Fibroblast of pulmonary artery (primary cell): ENCODE measurements around the gene CCSAP.
A peak's percentile ranks its signal among the peaks of the same experiment; 100 is the strongest.

ENCODE experiments used
- DNase-seq: peaks from one replicate; pipeline ENCODE4 v3.0.0-alpha.2; 2010; ENCODE audit warnings: low read depth
- H3K4me3 ChIP-seq: replicated peaks from 2 replicates; pipeline ENCODE4 v1.5.1; 2011; ENCODE audit warnings: low read depth, mild to moderate bottlenecking, control low read depth, low read length, moderate library complexity
- CTCF ChIP-seq: IDR thresholded peaks from 2 replicates; pipeline ENCODE4 v1.5.1; 2011; ENCODE audit warnings: mild to moderate bottlenecking, control low read depth, low read length, inconsistent platforms; ENCODE audit errors: missing control alignments

CCSAP gene

DNA sequence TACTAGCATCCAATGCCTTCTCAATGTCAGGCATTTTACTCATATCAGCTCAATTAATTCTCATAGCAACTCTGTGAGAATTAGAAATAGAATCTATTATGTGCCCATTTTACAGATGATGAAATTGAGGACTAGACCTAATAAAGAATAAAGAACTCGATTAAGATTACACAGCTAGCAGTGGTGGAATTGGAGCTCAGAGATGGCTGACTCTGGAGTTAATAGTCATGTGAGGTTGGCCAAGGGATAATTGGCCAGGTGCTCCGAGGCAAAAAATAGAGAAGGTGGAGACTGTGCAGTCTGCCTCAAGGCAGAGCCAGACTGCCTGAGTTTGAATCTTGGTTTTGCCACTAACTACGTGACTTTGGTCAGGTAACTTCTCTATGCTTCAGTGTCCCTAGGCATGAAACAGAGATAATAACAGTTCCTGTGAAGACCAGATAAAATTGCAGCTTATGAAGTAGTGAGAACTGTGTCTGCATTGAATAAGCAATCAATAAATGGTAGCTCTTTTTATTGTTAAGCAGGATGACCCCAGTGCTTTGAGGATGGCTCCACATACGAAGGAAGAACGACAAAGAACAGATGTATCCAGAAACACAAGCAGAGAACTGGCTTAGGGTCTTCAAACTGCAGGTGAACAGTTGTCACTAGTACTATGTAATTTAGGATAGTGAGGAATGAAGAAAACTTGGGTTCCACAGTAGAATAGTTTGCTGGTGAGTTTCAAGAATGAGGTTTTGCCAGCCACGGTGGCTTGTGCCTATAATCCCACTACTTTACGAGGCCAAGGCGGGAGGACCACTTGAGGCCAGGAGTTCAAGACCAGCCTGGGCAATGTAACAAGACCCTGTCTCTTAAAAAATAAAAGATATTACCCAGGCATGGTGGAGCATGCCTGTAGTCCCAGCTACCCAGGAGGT lies 6.9 kb upstream of the CCSAP start:
- DNase-seq: no peak
- no peak for TF ChIP-seq CTCF
- H3K4me3 ChIP-seq: no peak overlapping the region

- no peak for DNase-seq
- no peak for TF ChIP-seq CTCF
- H3K4me3 ChIP-seq: no peak overlapping the region
These were observed 4.7 kb upstream of the CCSAP start for GRCh38 chr1:229347528-229347927.

GRCh38 chr1:229344937-229345684 lies 2.3 kb upstream of the CCSAP start:
- DNase-seq: peak; percentile 20
- no peak overlapping the region for H3K4me3 ChIP-seq
- no peak for TF ChIP-seq CTCF

- TF ChIP-seq CTCF: no peak
- no peak overlapping the region for H3K4me3 ChIP-seq
- no peak for DNase-seq
These were observed 1.3 kb upstream of the CCSAP start for GRCh38 chr1:229344139-229344538.

GRCh38 chr1:229341774-229342655 lies 832 bp downstream of the CCSAP start:
- H3K4me3 ChIP-seq: peak overlapping the region; percentile 71
- no peak for TF ChIP-seq CTCF
- peak; percentile 58 for DNase-seq

GRCh38 chr1:229340496-229340895 lies 2.4 kb downstream of the CCSAP start:
- H3K4me3 ChIP-seq: no peak overlapping the region
- DNase-seq: no peak
- TF ChIP-seq CTCF: no peak
